Activated naive CD4-positive, alpha-beta T cell treated with anti-CD3 and anti-CD28 coated beads, Interleukin-2, amount 50 U/mL, for 16 hours (primary cell): ENCODE measurements around the gene ZNF532.

Experiments used
- DNase-seq: peaks from one replicate; pipeline ENCODE4 v3.0.0-alpha.2; 2020

The ZNF532 gene

GRCh38 chr18:58951986-58952702, 87.5 kb downstream of the ZNF532 start:
- DNase-seq, result no peak

- DNase-seq, result no peak
These were observed 88.2 kb downstream of the ZNF532 start for GRCh38 chr18:58952858-58953257.

GRCh38 chr18:58953627-58954026, 89.0 kb downstream of the ZNF532 start:
- no peak for DNase-seq

GRCh38 chr18:58955001-58955400, 90.3 kb downstream of the ZNF532 start:
- no peak for DNase-seq

- DNase-seq, result no peak
These were observed 91.1 kb downstream of the ZNF532 start for GRCh38 chr18:58955738-58956137.

GRCh38 chr18:58958628-58959027, 94.0 kb downstream of the ZNF532 start:
- no peak for DNase-seq

- DNase-seq, result no peak
These were observed 95.8 kb downstream of the ZNF532 start for GRCh38 chr18:58960508-58960907.

- DNase-seq, result no peak
These were observed 96.5 kb downstream of the ZNF532 start for GRCh38 chr18:58960946-58961722.

GRCh38 chr18:58962336-58962735, 97.7 kb downstream of the ZNF532 start:
- no peak for DNase-seq

GRCh38 chr18:58965291-58966004, 100.8 kb downstream of the ZNF532 start:
- no peak for DNase-seq

- DNase-seq, result no peak
These were observed 101.5 kb downstream of the ZNF532 start for GRCh38 chr18:58966005-58966677.

- no peak for DNase-seq
These were observed 102.0 kb downstream of the ZNF532 start for GRCh38 chr18:58966704-58967103.

GRCh38 chr18:58967751-58968254, 103.1 kb downstream of the ZNF532 start:
- no peak for DNase-seq

- no peak for DNase-seq
These were observed 106.5 kb downstream of the ZNF532 start for GRCh38 chr18:58970943-58971790.

GRCh38 chr18:58975296-58975695, 110.6 kb downstream of the ZNF532 start:
- DNase-seq, result no peak

- DNase-seq, result no peak
These were observed 111.1 kb downstream of the ZNF532 start for GRCh38 chr18:58975781-58976180.

GRCh38 chr18:58977223-58977622, 112.5 kb downstream of the ZNF532 start:
- DNase-seq, result no peak

GRCh38 chr18:58977801-58978200, 113.1 kb downstream of the ZNF532 start:
- DNase-seq, result no peak

- no peak for DNase-seq
These were observed 114.2 kb downstream of the ZNF532 start for GRCh38 chr18:58978916-58979315.

GRCh38 chr18:58979615-58980014, 114.9 kb downstream of the ZNF532 start:
- DNase-seq, result no peak

GRCh38 chr18:58980991-58981390, 116.3 kb downstream of the ZNF532 start:
- DNase-seq, result no peak
